Right lobe of liver (tissue), 4 donors: ENCODE results near the gene TMEM200A.

Experiments used
- CTCF ChIP-seq, 4 donors: fragments of 200-600 bp in 3 of 4; fragments of 450-650 bp in 1 of 4; IDR thresholded peaks; one replicate each; pipeline versions ENCODE4 v1.5.1 to v1.8.0; 2016 to 2022; ENCODE audit warnings: antibody characterized with exemption in 4 of 4, mild to moderate bottlenecking in 2 of 4
- POLR2A ChIP-seq: fragments of 450-650 bp; IDR thresholded peaks from one replicate; pipeline ENCODE4 v1.6.1; 2017; ENCODE audit warnings: antibody characterized with exemption, mild to moderate bottlenecking
- donor health status: DM: no; HTN: no; CAD: no.
- donor health status: DM: no; HTN: no; CAD: no.
- donor health status: DM: no; HTN: yes; CAD: no.

DNA sequence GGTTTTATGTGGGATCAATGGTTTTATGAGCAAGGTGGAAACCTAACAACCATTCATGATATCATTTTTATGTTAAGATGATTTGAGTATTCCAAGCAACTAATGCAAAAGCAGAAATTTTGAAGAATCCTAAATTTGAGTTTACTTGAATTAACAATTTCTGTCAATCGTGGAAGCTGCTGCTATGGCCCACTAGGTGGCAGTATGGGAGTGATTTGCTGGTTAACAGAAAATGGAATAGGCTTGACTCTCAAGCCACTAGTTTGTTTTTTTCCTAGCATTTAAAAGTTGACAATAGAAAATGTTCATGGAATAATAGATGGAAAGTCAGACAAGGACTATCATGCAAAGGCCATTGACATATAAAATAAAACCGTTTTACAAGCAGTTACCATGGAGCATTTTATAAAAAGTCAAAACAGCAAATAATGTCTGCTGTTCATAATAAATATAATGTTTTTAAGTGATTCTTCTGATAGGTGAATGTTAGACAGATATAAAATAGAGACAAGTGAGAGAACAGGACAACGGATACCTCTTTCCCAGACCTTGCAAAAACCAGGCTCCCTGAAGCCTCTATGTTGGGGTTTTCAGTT is 43.0 kb upstream of the TMEM200A start:
- peak; percentile 88 to 91 (median 89) for TF ChIP-seq CTCF (IDR thresholded peaks at IDR 0.05)
- TF ChIP-seq POLR2A = no peak
